ENCODE data around the gene SRI. TPM values are rescaled to one million over a fixed set of nuclear protein-coding genes. Genes with fewer than 3 reads are reported as not detected.

The SRI gene
- total and polyA plus RNA-seq, 9 donors, result 45.4 to 151 (median 82.4) TPM

DNA sequence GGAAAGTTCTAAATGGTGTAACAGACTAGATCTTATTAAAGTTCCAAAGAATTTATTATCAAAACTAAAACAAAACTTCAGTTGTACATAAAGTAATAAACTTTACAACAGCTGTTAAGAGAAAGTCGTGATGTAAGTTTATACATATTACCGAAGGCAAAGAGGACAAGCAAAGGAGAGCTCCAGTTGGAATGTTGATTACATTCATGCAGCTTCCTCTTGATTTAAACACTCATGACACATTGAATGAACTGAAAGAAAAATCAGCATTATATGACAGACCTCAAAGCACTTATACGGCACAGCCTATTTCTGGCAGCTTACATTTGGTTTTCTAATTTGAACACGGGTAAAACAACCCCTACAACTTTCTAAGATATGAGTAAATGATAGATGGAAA, 13.6 kb downstream of the SRI start:
- Histone ChIP-seq H3K27me3 (no peaks in the 10 kb centered on the region), H3K36me3 (no peaks in the 10 kb centered on the region), H3K27ac (no peak overlapping the region), H3K9me3 (no peaks in the 10 kb centered on the region), H3K4me1 (ENCODE audit: insufficient read depth) (no peaks in the 10 kb centered on the region), H3K4me3 (no peak overlapping the region)
- intact Hi-C loops (cut with DNase I), result no loop called here
- WGBS, 3 donors, result 57 to 73% (median 63%) methylated on average over 4 of the region's 4 CpGs
- no peak for DNase-seq
- TF ChIP-seq POLR2A (IDR thresholded peaks at IDR 0.05), result no peak
- no peak for TF ChIP-seq CTCF (IDR thresholded peaks at IDR 0.05)
- no peak for TF ChIP-seq EP300 (IDR thresholded peaks at IDR 0.05)

DNA sequence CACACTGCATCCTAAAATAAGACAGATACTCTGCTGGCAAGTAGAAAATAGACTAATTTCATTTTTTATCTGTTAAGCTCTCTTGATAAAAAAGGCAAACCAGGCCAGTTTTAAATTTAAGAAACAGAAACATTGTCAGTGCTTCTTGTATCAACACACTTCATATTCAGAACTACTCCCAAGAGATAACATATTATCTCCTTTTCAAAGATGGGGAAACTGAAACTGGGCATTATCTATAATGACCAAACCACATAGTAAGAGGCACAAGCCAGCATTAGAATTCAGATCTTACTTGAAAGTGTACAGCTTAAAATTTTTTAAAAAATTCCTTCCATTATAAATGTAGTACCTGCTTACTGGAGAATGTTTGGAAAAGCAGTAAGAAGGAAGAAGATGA, 14.7 kb downstream of the SRI start:
- TF ChIP-seq POLR2A (IDR thresholded peaks at IDR 0.05) (no peak), CTCF (IDR thresholded peaks at IDR 0.05) (no peak), EP300 (IDR thresholded peaks at IDR 0.05) (no peak)
- Histone ChIP-seq H3K27ac (no peak overlapping the region), H3K9me3 (no peaks in the 10 kb centered on the region), H3K4me1 (ENCODE audit: insufficient read depth) (no peaks in the 10 kb centered on the region), H3K27me3 (no peaks in the 10 kb centered on the region), H3K36me3 (no peaks in the 10 kb centered on the region), H3K4me3 (no peak overlapping the region)
- intact Hi-C loops (cut with DNase I), result no loop called here
- DNase-seq, result no peak

- DNase-seq, result no peak
- Histone ChIP-seq H3K4me1 (ENCODE audit: insufficient read depth) (no peaks in the 10 kb centered on the region), H3K4me3 (no peak overlapping the region), H3K27ac (no peak overlapping the region), H3K27me3 (no peaks in the 10 kb centered on the region), H3K9me3 (no peaks in the 10 kb centered on the region), H3K36me3 (no peaks in the 10 kb centered on the region)
- intact Hi-C loops (cut with DNase I), result no loop called here
- 94 to 99% (median 97%) methylated on average over 3 of the region's 3 CpGs for WGBS, 3 donors
- TF ChIP-seq EP300 (IDR thresholded peaks at IDR 0.05) (no peak), POLR2A (IDR thresholded peaks at IDR 0.05) (no peak), CTCF (IDR thresholded peaks at IDR 0.05) (no peak)
Observed at GRCh38 chr7:88204525-88205110, 15.2 kb downstream of the SRI start.

GRCh38 chr7:88203401-88203800, 16.4 kb downstream of the SRI start:
- Histone ChIP-seq H3K4me1 (ENCODE audit: insufficient read depth) (no peaks in the 10 kb centered on the region), H3K9me3 (no peaks in the 10 kb centered on the region), H3K36me3 (no peaks in the 10 kb centered on the region), H3K27me3 (no peaks in the 10 kb centered on the region), H3K27ac (no peak overlapping the region), H3K4me3 (no peak overlapping the region)
- WGBS, 3 donors, result 96 to 97% (median 97%) methylated on average over 4 of the region's 4 CpGs
- TF ChIP-seq CTCF (IDR thresholded peaks at IDR 0.05) (no peak), EP300 (IDR thresholded peaks at IDR 0.05) (no peak), POLR2A (IDR thresholded peaks at IDR 0.05) (no peak)
- DNase-seq, result no peak
- intact Hi-C loops (cut with DNase I), result no loop called here
